AG09319 (cell line): ENCODE data around the gene SDSL.

Experiments used
- DNase-seq: peaks from one replicate; pipeline ENCODE4 v3.0.0-alpha.2; 2010; ENCODE audit warnings: low read depth; ENCODE audit errors: extremely low read depth
- TF ChIP-seq, protein P1 (sequence below): IDR thresholded peaks from 2 replicates; pipeline ENCODE4 v1.5.1; 2011; ENCODE audit warnings: low read depth, mild to moderate bottlenecking, inconsistent platforms, low read length, moderate library complexity

The SDSL gene

GRCh38 chr12:113390064-113391043, 31.8 kb upstream of the SDSL start:
- TF ChIP-seq, protein P1, sequence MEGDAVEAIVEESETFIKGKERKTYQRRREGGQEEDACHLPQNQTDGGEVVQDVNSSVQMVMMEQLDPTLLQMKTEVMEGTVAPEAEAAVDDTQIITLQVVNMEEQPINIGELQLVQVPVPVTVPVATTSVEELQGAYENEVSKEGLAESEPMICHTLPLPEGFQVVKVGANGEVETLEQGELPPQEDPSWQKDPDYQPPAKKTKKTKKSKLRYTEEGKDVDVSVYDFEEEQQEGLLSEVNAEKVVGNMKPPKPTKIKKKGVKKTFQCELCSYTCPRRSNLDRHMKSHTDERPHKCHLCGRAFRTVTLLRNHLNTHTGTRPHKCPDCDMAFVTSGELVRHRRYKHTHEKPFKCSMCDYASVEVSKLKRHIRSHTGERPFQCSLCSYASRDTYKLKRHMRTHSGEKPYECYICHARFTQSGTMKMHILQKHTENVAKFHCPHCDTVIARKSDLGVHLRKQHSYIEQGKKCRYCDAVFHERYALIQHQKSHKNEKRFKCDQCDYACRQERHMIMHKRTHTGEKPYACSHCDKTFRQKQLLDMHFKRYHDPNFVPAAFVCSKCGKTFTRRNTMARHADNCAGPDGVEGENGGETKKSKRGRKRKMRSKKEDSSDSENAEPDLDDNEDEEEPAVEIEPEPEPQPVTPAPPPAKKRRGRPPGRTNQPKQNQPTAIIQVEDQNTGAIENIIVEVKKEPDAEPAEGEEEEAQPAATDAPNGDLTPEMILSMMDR: no peak
- DNase-seq: no peak

GRCh38 chr12:113391145-113391544, 31.0 kb upstream of the SDSL start:
- TF ChIP-seq, protein P1: no peak
- DNase-seq: no peak

- DNase-seq: no peak
- TF ChIP-seq, protein P1: no peak
Measured at GRCh38 chr12:113391650-113392337, 30.4 kb upstream of the SDSL start.

GRCh38 chr12:113392520-113392919, 29.7 kb upstream of the SDSL start:
- no peak for DNase-seq
- TF ChIP-seq, protein P1: no peak

GRCh38 chr12:113392988-113393579, 29.1 kb upstream of the SDSL start:
- DNase-seq: no peak
- TF ChIP-seq, protein P1: no peak

DNA sequence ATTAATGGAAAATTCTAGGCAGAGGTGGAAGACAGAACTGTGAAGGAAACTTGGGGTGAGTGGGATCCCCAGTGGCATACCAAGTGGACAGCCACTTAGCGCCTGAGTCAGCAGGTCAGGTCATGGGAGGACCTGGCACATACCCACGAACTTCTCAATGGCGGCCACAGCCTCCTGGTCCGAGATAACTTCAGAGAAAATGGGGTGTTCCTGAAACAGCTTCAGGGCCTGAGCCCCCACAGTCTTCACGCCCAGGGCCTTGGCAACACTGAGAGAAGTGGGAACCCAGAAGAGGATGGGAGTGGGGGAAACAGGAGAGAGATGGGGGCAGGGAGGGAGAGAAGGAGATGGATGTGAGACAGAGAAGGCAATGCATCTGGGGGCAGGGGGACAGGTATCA, 28.4 kb upstream of the SDSL start:
- DNase-seq: no peak
- TF ChIP-seq, protein P1: no peak
